Upper lobe of left lung (tissue), 4 donors: ENCODE data around the gene MRPL51.

Experiments used
- POLR2A ChIP-seq, 4 donors: fragments of 450-650 bp; IDR thresholded peaks; one replicate each; pipeline ENCODE4 v1.5.1; 2016 to 2017; ENCODE audit warnings: antibody characterized with exemption in 4 of 4, mild to moderate bottlenecking in 2 of 4
- TF ChIP-seq, protein P1 (sequence below), 6 experiments: fragments of 450-650 bp in 4 of 6; fragments of 200-600 bp in 2 of 6; sonication (generic) in 2 of 6; IDR thresholded peaks; one replicate each; pipeline ENCODE4 v1.5.1; 2016 to 2019; ENCODE audit warnings: antibody characterized with exemption in 6 of 6

DNA sequence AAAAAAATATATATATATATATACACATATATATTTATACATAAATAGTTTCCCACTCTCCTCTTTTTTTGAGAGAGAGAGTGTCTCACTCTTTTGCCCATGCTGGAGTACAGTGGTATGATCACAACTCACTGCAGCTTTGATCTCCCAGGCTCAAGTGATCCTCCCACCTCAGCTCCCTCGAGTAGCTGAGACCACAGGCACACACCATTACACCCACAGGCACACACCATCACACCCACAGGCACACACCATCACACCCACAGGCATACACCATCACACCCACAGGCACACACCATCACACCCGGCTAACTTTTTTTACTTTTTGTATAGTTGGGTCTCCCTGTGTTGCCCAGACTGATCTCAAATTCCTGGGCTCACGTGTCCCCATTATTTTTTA, 27.1 kb upstream of the MRPL51 start:
- TF ChIP-seq POLR2A (IDR thresholded peaks at IDR 0.05) = no peak
- TF ChIP-seq, protein P1, sequence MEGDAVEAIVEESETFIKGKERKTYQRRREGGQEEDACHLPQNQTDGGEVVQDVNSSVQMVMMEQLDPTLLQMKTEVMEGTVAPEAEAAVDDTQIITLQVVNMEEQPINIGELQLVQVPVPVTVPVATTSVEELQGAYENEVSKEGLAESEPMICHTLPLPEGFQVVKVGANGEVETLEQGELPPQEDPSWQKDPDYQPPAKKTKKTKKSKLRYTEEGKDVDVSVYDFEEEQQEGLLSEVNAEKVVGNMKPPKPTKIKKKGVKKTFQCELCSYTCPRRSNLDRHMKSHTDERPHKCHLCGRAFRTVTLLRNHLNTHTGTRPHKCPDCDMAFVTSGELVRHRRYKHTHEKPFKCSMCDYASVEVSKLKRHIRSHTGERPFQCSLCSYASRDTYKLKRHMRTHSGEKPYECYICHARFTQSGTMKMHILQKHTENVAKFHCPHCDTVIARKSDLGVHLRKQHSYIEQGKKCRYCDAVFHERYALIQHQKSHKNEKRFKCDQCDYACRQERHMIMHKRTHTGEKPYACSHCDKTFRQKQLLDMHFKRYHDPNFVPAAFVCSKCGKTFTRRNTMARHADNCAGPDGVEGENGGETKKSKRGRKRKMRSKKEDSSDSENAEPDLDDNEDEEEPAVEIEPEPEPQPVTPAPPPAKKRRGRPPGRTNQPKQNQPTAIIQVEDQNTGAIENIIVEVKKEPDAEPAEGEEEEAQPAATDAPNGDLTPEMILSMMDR (IDR thresholded peaks at IDR 0.05) = no peak
